HUES48 (cell line): ENCODE data around the gene RNF220.

ENCODE experiments used
- H3K27ac ChIP-seq: one replicate; pipeline ENCODE4 v1.7.0; 2013; ENCODE audit warnings: low read depth, low read length, inconsistent platforms
- H3K27me3 ChIP-seq: 2 replicates; pipeline ENCODE4 v1.6.1; 2013; ENCODE audit warnings: mild to moderate bottlenecking, low read length; ENCODE audit not compliant: control insufficient read depth, insufficient read depth
- H3K36me3 ChIP-seq: 2 replicates; pipeline ENCODE4 v1.6.1; 2013; ENCODE audit warnings: low read length; ENCODE audit not compliant: control insufficient read depth, insufficient read depth
- H3K4me1 ChIP-seq: 2 replicates; pipeline ENCODE4 v1.6.1; 2013; ENCODE audit warnings: mild to moderate bottlenecking, low read length; ENCODE audit not compliant: control insufficient read depth, insufficient read depth
- H3K4me3 ChIP-seq: 2 replicates; pipeline ENCODE4 v1.5.1; 2013; ENCODE audit warnings: mild to moderate bottlenecking, low read depth, low read length
- H3K9ac ChIP-seq: 2 replicates; pipeline ENCODE4 v1.6.1; 2013; ENCODE audit warnings: mild to moderate bottlenecking, low read depth, low read length, moderate library complexity
- H3K9me3 ChIP-seq: 2 replicates; pipeline ENCODE4 v1.6.1; 2013; ENCODE audit warnings: low read length; ENCODE audit not compliant: control insufficient read depth, insufficient read depth

RNF220 gene

DNA sequence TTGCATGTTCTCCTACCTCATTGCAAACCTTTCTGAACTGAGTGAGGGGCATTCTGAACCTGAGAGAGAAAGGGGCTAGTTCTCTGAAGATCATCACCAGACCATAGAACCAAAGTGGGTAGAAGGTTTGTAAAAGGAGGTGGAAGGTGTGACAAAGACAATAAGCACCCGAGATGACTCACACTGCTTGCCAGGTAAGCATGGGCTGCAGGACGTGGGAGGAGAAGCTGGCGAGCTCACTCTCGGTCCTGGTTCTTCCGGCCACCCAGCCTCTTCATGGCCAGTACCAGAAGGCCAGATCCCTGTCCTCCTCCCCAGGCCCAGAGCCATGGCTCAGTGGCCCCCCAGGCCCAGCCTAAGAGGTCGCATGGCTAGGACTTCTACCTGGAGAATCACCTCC, 140.9 kb downstream of the RNF220 start:
- Histone ChIP-seq H3K36me3 (no peaks in the 10 kb centered on the region), H3K9me3 (no peaks in the 10 kb centered on the region), H3K4me3 (no peak overlapping the region), H3K9ac (no peak overlapping the region), H3K27me3 (peaks cover 20% of the 10 kb centered on the region), H3K4me1 (peaks cover 33% of the 10 kb centered on the region), H3K27ac (no peak overlapping the region)

DNA sequence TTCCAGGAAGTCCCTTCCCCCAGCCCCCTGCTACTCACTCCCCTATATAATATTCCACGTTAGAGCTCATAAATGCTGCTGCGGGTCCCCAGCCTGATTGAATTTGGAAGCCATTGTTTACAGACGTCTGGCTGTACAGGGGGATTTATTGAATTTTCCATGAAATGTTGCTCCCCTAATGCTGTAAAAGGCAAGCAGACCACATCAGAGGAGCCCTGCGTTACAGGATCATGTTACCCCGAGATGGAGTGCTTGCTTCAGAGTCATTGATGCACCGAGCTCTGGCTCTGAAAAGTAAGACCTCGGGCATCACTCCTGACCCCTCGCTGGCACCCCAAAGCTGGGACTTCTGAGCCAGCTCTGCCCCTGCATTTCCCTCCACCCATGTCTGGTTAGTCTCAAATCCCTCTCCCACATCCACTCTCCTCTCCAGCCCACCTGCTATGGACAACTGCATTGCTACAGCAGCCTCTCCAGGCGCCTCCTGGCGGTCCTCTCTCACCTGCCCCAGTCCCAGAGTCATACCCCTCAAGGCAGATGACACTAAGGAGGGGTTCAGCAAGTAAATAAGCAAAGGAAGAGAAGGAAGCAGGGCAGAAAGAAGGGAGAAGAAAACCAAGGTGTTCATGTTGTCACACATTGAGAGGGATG, 141.5 kb downstream of the RNF220 start:
- Histone ChIP-seq H3K4me3 (no peak overlapping the region), H3K27me3 (peaks cover 20% of the 10 kb centered on the region), H3K9ac (no peak overlapping the region), H3K27ac (no peak overlapping the region), H3K9me3 (no peaks in the 10 kb centered on the region), H3K4me1 (peaks cover 33% of the 10 kb centered on the region), H3K36me3 (no peaks in the 10 kb centered on the region)

DNA sequence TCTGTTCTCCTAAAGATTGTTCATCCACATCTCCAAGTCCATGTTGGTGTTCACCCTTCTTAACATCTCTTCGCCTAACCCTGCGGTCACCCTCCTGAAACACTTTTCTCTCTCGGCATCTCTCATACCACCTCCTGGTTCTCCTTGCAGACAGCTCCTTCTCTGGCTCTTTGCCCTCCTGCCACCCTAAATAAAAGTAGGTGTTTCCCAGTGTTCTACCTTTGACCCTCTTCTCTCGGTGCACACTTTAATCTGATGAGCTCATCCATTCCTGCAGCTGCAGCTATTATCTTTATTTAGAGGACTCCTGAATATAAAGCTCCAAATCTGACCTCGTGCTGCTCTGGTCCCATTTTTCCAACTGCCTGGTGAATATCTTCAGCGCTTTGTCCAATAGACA, 142.3 kb downstream of the RNF220 start:
- Histone ChIP-seq H3K9ac (no peak overlapping the region), H3K4me3 (no peak overlapping the region), H3K4me1 (peaks cover 25% of the 10 kb centered on the region), H3K27me3 (peaks cover 20% of the 10 kb centered on the region), H3K27ac (no peak overlapping the region), H3K9me3 (no peaks in the 10 kb centered on the region), H3K36me3 (no peaks in the 10 kb centered on the region)

DNA sequence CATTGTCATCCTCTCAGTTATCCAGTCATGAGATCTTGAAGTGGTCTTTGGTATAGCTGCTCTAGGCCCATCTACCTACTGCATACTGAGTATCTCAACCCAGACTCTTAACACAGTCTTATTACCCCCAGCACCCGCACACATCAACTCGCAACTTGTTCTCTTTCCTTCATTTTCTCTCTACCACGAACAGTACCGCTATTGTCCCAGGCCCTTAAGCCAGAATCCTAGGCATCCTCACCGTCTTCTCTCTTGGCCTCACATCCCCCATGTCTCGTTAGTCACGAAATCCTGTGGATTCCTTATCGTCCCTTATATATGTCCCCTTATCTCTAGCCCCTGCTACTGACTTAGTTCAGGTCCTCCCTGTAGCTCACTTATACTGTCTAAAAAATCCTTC, 142.8 kb downstream of the RNF220 start:
- Histone ChIP-seq H3K27me3 (peaks cover 20% of the 10 kb centered on the region), H3K9me3 (no peaks in the 10 kb centered on the region), H3K9ac (no peak overlapping the region), H3K27ac (no peak overlapping the region), H3K36me3 (no peaks in the 10 kb centered on the region), H3K4me3 (no peak overlapping the region), H3K4me1 (peaks cover 20% of the 10 kb centered on the region)

DNA sequence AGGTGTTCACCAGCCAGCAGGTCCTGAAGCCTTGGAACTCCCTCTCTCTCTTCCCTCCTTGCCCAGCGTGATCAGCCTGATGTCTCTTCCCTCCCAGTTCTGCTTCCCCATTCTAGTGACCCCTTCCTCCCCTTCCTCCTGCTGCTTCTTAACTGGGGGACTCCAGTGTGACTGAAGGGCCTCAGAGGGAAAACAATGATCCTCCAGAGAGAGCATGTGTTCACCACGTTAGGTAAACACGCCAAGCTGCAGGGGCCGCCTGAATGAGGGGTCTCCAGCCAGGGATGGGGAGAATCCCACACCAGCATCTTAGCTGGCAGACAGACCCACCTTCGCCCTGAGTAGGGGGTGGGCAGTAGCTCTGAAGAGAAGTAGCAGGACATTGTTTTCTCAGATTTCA, 144.5 kb downstream of the RNF220 start:
- H3K4me1 ChIP-seq, result peaks cover 15% of the 10 kb centered on the region

DNA sequence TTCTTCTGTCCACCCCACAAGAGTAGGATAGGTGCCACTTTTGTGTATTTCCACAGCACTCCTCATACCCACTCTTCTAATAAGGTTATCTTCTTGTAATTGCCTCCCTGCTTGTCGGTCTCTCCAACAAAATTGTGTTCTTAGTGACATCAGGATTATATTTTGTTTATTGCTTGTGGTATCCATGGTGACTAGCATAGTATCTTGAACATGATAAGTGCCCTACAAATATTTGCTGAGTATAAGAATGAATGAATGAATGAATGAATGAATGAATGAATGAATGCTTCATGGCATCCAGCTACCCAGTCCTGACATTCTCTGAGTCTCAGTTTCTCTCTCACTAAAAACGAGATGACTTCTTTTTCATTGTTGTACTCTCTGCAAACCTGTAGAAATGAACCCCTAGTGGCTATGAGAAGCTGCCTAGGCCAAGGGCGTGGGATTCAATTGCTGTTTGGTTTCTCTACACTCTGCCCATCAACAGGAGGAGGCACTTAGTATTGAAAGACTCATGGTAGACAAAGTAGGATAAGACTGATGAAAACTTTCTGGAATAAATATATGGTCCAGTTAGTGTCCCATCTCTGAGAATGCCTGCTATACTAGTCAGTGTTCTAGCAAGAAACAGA, 148.2 kb downstream of the RNF220 start:
- Histone ChIP-seq H3K9ac (no peak overlapping the region), H3K27ac (no peak overlapping the region), H3K9me3 (no peaks in the 10 kb centered on the region), H3K4me3 (no peak overlapping the region), H3K27me3 (no peaks in the 10 kb centered on the region), H3K4me1 (peaks cover 18% of the 10 kb centered on the region; the same call in 1 of the 2 replicates), H3K36me3 (no peaks in the 10 kb centered on the region)

More for the DNA sequence above, 144.5 kb downstream of the RNF220 start:
- Histone ChIP-seq H3K4me3 (no peak overlapping the region), H3K27me3 (peaks cover 14% of the 10 kb centered on the region), H3K27ac (no peak overlapping the region), H3K36me3 (no peaks in the 10 kb centered on the region), H3K9me3 (no peaks in the 10 kb centered on the region), H3K9ac (no peak overlapping the region)

DNA sequence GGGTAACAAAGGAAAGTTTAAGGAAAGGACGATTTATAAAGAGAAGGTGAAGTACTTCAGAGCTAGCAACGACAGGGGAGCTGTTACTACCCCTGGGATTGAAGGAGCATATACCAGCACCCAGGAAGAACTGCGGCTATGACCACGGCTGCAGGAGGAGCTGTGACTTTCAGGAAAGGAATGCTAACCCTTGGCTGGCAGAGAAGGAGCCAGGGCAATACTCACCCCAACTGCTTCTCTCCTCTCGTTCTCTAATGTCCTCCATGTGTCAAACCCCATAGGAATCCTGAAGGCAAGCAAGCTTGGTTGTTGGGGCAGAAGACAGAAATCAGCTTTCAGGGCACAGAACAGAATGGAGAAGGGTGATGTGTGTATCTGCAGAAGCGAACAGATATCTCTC, 148.7 kb downstream of the RNF220 start:
- Histone ChIP-seq H3K36me3 (no peaks in the 10 kb centered on the region), H3K4me1 (peaks cover 18% of the 10 kb centered on the region; the same call in 1 of the 2 replicates), H3K27ac (no peak overlapping the region)

DNA sequence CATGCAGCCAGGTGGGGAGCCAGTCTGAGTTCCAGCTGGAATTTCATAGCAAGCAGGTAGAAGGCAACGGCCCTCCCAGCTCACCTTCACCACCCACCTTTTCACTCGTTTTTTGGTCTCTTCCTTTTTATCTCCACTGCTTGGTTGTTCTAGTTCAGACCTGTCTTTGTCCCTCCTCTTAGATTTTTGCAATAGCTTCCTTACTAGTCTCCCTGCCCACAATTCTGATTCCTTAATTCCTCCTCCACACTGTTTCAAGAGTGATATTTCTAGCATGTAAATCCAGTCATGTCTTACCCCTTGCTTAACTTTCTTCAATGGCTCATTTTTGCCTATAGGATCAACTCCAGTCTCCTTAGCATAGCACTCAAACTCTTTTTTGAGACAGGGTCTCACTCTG, 149.7 kb downstream of the RNF220 start:
- Histone ChIP-seq H3K36me3 (no peaks in the 10 kb centered on the region), H3K27me3 (no peaks in the 10 kb centered on the region), H3K4me1 (peaks cover 18% of the 10 kb centered on the region; the same call in 1 of the 2 replicates), H3K9me3 (no peaks in the 10 kb centered on the region), H3K4me3 (no peak overlapping the region), H3K9ac (no peak overlapping the region), H3K27ac (no peak overlapping the region)

More for the DNA sequence above, 148.7 kb downstream of the RNF220 start:
- no peak overlapping the region for H3K4me3 ChIP-seq
- H3K9me3 ChIP-seq, result no peaks in the 10 kb centered on the region
- no peaks in the 10 kb centered on the region for H3K27me3 ChIP-seq
- no peak overlapping the region for H3K9ac ChIP-seq

DNA sequence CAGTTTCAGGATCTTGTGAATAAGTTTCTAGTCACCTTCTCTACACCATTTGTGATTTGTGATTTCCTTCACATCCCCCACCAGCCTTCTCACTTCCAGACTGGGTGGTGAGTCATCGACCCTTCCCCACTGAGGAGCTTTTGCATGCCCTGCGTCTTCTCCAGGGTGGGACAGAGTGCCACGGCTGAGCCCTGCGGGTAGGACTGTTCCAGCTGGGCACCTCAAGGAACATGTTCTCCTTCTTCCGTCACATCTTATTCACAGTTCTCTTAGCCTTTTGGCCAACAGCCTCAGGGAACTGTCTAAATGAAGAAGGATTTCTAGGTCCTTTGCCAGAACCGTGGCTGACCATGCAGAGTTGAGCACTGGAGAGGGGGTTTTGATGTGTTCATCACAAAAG, 152.7 kb downstream of the RNF220 start:
- Histone ChIP-seq H3K9ac (no peak overlapping the region), H3K4me1 (peaks cover 18% of the 10 kb centered on the region; the same call in 1 of the 2 replicates), H3K27me3 (0 out of 2 replicates have a peak, but pooled peaks cover 9% of the 10 kb centered on the region), H3K36me3 (no peaks in the 10 kb centered on the region), H3K4me3 (no peak overlapping the region), H3K27ac (no peak overlapping the region), H3K9me3 (no peaks in the 10 kb centered on the region)

DNA sequence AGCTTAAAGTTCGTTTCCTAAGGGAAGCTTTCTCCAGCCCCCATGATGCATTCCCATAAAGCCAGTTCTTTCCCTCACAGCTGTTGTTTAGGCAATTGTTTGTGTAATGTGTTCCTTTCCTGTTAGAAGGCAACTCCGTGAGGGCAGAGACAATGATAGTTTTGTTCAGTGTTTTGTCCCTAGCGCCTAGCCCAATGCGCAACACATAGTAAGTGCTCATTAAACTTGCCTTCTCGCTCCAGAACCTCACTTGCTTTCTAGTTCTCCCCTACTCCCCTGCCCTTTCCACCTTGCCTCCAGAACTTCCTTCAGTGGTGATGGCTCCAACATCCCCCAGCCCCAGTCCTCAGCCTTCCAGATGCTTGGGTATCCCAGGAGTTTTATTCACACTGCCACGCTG, 153.8 kb downstream of the RNF220 start:
- Histone ChIP-seq H3K9me3 (no peaks in the 10 kb centered on the region), H3K27me3 (peaks cover 20% of the 10 kb centered on the region), H3K27ac (no peak overlapping the region), H3K9ac (no peak overlapping the region), H3K4me1 (peaks cover 15% of the 10 kb centered on the region; the same call in 1 of the 2 replicates), H3K4me3 (no peak overlapping the region), H3K36me3 (no peaks in the 10 kb centered on the region)

DNA sequence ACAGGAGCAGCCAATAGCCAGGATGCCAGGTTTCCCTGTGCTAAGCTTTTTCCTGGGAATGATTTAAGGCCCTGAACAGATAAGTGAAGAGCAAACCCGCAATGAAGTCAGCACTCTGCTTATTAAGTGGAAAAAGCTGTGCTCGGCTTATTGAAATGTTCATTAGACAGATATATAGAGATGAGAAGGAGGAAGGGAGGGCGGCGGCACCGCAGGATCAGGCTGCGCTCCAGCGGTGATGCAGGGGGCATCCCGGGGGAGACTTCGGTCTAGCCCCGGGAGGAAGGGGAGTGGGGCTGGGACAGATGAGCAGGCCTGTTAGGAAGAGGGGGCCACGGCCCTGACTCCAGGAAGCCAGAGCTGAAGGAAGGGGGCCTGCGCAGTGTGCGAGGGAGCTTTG, 154.3 kb downstream of the RNF220 start:
- Histone ChIP-seq H3K9me3 (no peaks in the 10 kb centered on the region), H3K9ac (no peak overlapping the region), H3K27me3 (peaks cover 22% of the 10 kb centered on the region), H3K27ac (no peak overlapping the region), H3K4me3 (no peak overlapping the region), H3K4me1 (peaks cover 14% of the 10 kb centered on the region; the same call in 1 of the 2 replicates), H3K36me3 (no peaks in the 10 kb centered on the region)
